ENCODE results near the gene ADGRV1. TPM values are rescaled to one million over a fixed set of nuclear protein-coding genes. Genes with fewer than 3 reads are reported as not detected.
"Not testable (repeated sequence)": the region's sequence is repeated elsewhere in the genome, so short reads cannot be mapped to it uniquely, and the experiment has no call there.

The ADGRV1 gene
- total RNA-seq, 4 donors from 2014 or later, result 2.5 to 7.5 (median 4.5) TPM

DNA sequence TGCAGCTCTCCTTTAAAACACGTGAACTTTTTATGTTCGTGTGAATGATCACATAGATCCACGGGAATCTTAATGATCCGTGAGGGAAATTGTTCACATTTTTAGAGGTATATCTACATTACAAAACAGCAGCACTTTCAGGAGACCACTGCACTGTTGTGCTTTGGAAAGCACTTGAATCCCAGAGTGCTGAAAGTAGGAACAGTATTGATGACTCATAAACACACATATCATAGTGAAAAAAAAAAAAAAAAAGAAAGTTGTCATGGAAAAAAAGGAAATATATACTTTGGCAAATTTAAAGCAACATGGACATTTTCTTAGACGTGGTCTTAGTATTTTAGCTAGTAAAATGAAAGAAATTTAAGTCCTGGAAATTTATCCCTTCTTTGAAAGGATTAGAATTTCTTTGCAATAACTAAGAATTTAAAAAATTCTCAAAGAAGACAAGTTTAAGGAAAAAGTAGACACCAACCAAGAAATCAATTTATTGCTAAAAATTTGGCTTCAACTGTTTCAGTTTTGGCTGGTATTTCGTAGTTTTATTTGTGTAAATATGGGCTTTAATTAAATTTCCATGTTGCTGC, 55.4 kb downstream of the ADGRV1 start:
- 66% methylated on average over 6 of the region's 6 CpGs for WGBS
- H3K9me3 ChIP-seq, result no peaks in the 10 kb centered on the region
- TF ChIP-seq POLR2A (IDR thresholded peaks at IDR 0.05), result no peak
- no peak for TF ChIP-seq EP300 (IDR thresholded peaks at IDR 0.05)
- H3K27me3 ChIP-seq, result no peaks in the 10 kb centered on the region
- no peaks in the 10 kb centered on the region for H3K4me1 ChIP-seq
- H3K36me3 ChIP-seq, result no peaks in the 10 kb centered on the region
- no peak for DNase-seq (ENCODE audit: low spot score in 2 of 2)
- no peak overlapping the region for H3K4me3 ChIP-seq
- H3K27ac ChIP-seq, result no peak overlapping the region

DNA sequence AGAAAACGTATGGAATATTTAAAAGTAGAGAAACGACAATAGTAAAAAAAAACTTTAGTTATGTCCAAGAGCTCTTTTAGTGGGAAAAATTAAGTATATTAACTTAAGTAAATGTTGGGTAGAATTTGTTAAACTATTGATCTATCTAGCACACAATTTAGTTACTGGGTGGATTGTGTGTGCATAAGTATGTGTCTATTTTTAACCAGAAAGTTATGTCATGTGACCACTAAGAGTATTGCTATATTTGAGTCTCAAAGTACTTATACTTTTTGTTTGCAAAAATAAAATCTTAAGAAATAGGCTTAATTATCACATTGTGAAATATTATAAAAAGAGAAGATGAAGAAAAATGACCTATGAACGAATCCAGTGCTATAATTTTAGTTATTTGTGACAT, 56.8 kb downstream of the ADGRV1 start:
- Histone ChIP-seq H3K9me3 (no peaks in the 10 kb centered on the region), H3K4me3 (no peak overlapping the region), H3K27ac (no peak overlapping the region), H3K36me3 (no peaks in the 10 kb centered on the region), H3K4me1 (no peaks in the 10 kb centered on the region), H3K27me3 (no peaks in the 10 kb centered on the region)
- DNase-seq (ENCODE audit: low spot score in 2 of 2), result no peak
- 81% methylated on average over 3 of the region's 3 CpGs for WGBS
- no peak for TF ChIP-seq POLR2A (IDR thresholded peaks at IDR 0.05)

DNA sequence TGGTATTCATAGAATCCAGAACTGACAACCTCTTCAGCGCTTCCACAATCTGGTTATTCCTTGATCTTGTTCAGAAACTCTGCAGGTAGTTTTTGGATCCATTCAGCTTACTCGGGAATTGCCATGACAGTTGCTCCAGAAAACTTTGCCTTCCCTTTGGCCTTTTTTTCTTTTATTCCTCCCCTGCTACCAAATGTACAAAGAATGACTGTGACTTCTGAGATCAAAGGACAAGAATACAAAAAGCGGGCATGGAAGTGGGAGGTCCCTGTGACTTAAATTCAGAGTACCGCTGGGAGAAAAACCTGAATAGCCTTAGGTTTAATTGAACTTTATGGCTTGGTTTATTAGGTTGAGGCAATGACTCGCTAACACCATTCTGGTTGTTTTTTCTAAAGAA, 59.5 kb downstream of the ADGRV1 start:
- 63% methylated on average over 5 of the region's 5 CpGs for WGBS
- DNase-seq (ENCODE audit: low spot score in 2 of 2), result no peak
- Histone ChIP-seq H3K4me3 (no peak overlapping the region), H3K27ac (no peak overlapping the region), H3K4me1 (no peaks in the 10 kb centered on the region), H3K27me3 (no peaks in the 10 kb centered on the region), H3K9me3 (no peaks in the 10 kb centered on the region), H3K36me3 (no peaks in the 10 kb centered on the region)
- TF ChIP-seq, protein P1, sequence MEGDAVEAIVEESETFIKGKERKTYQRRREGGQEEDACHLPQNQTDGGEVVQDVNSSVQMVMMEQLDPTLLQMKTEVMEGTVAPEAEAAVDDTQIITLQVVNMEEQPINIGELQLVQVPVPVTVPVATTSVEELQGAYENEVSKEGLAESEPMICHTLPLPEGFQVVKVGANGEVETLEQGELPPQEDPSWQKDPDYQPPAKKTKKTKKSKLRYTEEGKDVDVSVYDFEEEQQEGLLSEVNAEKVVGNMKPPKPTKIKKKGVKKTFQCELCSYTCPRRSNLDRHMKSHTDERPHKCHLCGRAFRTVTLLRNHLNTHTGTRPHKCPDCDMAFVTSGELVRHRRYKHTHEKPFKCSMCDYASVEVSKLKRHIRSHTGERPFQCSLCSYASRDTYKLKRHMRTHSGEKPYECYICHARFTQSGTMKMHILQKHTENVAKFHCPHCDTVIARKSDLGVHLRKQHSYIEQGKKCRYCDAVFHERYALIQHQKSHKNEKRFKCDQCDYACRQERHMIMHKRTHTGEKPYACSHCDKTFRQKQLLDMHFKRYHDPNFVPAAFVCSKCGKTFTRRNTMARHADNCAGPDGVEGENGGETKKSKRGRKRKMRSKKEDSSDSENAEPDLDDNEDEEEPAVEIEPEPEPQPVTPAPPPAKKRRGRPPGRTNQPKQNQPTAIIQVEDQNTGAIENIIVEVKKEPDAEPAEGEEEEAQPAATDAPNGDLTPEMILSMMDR (IDR thresholded peaks at IDR 0.05), result no peak
- TF ChIP-seq EP300 (IDR thresholded peaks at IDR 0.05) (no peak), POLR2AphosphoS5 (IDR thresholded peaks at IDR 0.05) (no peak), POLR2A (IDR thresholded peaks at IDR 0.05) (no peak)

DNA sequence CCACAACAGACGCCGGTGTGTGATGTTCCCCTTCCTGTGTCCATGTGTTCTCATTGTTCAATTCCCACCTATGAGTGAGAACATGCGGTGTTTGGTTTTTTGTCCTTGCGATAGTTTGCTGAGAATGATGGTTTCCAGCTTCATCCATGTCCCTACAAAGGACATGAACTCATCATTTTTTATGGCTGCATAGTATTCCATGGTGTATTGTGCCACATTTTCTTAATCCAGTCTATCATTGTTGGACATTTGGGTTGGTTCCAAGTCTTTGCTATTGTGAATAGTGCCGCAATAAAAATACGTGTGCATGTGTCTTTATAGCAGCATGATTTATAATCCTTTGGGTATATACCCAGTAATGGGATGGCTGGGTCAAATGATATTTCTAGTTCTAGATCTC, 61.2 kb downstream of the ADGRV1 start:
- not testable (repeated sequence) for H3K4me3 ChIP-seq; H3K4me1 ChIP-seq; H3K27me3 ChIP-seq; H3K27ac ChIP-seq; H3K9me3 ChIP-seq; DNase-seq (ENCODE audit: low spot score in 2 of 2); H3K36me3 ChIP-seq
- WGBS, result 95% methylated on average over 6 of the region's 6 CpGs

DNA sequence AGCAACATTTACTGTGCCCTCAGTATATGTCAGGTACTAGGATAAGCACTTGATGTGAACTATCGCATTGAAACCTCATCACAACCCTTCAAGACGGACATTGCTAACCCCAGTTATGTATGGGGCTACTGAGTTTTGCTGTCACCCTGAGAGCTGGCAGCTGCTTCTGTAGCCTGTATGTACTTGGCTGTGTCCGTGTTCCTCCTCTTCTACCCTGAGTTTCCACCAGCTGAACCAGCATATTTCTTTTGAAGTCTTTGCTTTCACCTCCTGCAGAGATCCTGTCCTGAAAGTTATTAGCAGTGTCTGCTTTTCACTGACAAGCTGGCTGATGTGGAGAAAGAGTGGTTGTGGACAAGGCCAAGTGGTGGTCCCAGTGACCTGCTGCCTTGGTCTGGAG, 63.3 kb downstream of the ADGRV1 start:
- H3K27ac ChIP-seq, result no peak overlapping the region
- no peaks in the 10 kb centered on the region for H3K9me3 ChIP-seq
- no peaks in the 10 kb centered on the region for H3K36me3 ChIP-seq
- no peaks in the 10 kb centered on the region for H3K4me1 ChIP-seq
- H3K27me3 ChIP-seq, result no peaks in the 10 kb centered on the region
- WGBS, result 80% methylated on average over 3 of the region's 3 CpGs
- no peak for DNase-seq (ENCODE audit: low spot score in 2 of 2)
- H3K4me3 ChIP-seq, result no peak overlapping the region
- no peak for TF ChIP-seq POLR2A (IDR thresholded peaks at IDR 0.05)
- TF ChIP-seq EP300 (IDR thresholded peaks at IDR 0.05), result no peak
- TF ChIP-seq POLR2AphosphoS5 (IDR thresholded peaks at IDR 0.05), result no peak
- TF ChIP-seq, protein P1 (IDR thresholded peaks at IDR 0.05), result no peak

DNA sequence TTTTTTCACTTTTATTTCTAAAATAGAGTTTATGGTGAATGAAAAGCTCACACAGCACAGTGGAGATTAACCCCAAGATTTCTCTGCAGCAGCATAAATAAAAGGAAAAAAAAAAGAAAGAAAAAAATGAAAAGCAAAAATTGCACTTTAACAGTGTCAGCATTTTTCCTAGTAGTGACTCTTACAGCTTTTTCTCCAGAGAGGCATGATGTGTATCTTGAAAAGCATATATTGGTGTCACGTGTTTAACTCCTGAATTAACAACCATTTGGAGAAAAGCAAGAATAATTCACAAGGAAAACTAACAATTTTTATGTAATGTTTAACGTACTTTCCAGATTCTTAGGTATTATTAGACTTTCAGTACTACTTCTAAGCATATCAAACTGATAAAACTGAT, 67.9 kb downstream of the ADGRV1 start:
- Histone ChIP-seq H3K36me3 (no peaks in the 10 kb centered on the region), H3K27ac (no peak overlapping the region), H3K27me3 (no peaks in the 10 kb centered on the region), H3K4me3 (no peak overlapping the region), H3K4me1 (no peaks in the 10 kb centered on the region), H3K9me3 (no peaks in the 10 kb centered on the region)
- TF ChIP-seq, protein P1 (IDR thresholded peaks at IDR 0.05), result no peak
- TF ChIP-seq POLR2A (IDR thresholded peaks at IDR 0.05) (no peak), EP300 (IDR thresholded peaks at IDR 0.05) (no peak), POLR2AphosphoS5 (IDR thresholded peaks at IDR 0.05) (no peak)
- no peak for DNase-seq (ENCODE audit: low spot score in 2 of 2)
- 76% methylated on average over 2 of the region's 2 CpGs for WGBS

DNA sequence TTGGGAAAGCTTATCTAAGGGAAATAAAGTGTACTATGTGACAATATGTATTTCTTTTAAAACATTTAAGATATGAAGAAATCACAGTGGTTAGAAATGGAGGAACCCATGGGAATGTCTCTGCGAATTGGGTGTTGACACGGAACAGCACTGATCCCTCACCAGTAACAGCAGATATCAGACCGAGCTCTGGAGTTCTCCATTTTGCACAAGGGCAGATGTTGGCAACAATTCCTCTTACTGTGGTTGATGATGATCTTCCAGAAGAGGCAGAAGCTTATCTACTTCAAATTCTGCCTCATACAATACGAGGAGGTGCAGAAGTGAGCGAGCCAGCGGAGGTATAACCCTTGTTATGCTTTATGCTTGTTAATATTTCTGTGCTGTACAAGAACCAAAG, 69.9 kb downstream of the ADGRV1 start:
- Histone ChIP-seq H3K4me3 (no peak overlapping the region), H3K36me3 (no peaks in the 10 kb centered on the region), H3K9me3 (no peaks in the 10 kb centered on the region), H3K27ac (no peak overlapping the region), H3K27me3 (no peaks in the 10 kb centered on the region), H3K4me1 (no peaks in the 10 kb centered on the region)
- DNase-seq (ENCODE audit: low spot score in 2 of 2), result no peak
- WGBS, result 94% methylated on average over 6 of the region's 6 CpGs
- no peak for TF ChIP-seq EP300 (IDR thresholded peaks at IDR 0.05)
- TF ChIP-seq, protein P1 (IDR thresholded peaks at IDR 0.05), result no peak
- no peak for TF ChIP-seq POLR2A (IDR thresholded peaks at IDR 0.05)
- TF ChIP-seq POLR2AphosphoS5 (IDR thresholded peaks at IDR 0.05), result no peak
